ENCODE measurements around the gene DHCR7.

The DHCR7 gene

GRCh38 chr11:71477641-71478527 is 29.7 kb upstream of the DHCR7 start:
- H3K27ac ChIP-seq: no peak overlapping the region
- TF ChIP-seq CTCF (IDR thresholded peaks at IDR 0.05) (no peak), ZFX (IDR thresholded peaks at IDR 0.05; ENCODE audit: borderline replicate concordance) (no peak)

- TF ChIP-seq CTCF (IDR thresholded peaks at IDR 0.05) (no peak), ZFX (IDR thresholded peaks at IDR 0.05; ENCODE audit: borderline replicate concordance) (no peak)
- no peak overlapping the region for H3K27ac ChIP-seq
These were observed 28.9 kb upstream of the DHCR7 start for GRCh38 chr11:71476926-71477640.

- H3K27ac ChIP-seq: no peak overlapping the region
- TF ChIP-seq CTCF (IDR thresholded peaks at IDR 0.05) (no peak), ZFX (IDR thresholded peaks at IDR 0.05; ENCODE audit: borderline replicate concordance) (no peak)
These were observed 27.8 kb upstream of the DHCR7 start for GRCh38 chr11:71476031-71476430.

GRCh38 chr11:71474771-71475483 is 26.7 kb upstream of the DHCR7 start:
- TF ChIP-seq CTCF (IDR thresholded peaks at IDR 0.05) (no peak), ZFX (IDR thresholded peaks at IDR 0.05; ENCODE audit: borderline replicate concordance) (no peak)
- no peak overlapping the region for H3K27ac ChIP-seq

GRCh38 chr11:71474141-71474770 is 26.1 kb upstream of the DHCR7 start:
- no peak for TF ChIP-seq ZFX (IDR thresholded peaks at IDR 0.05; ENCODE audit: borderline replicate concordance)
- TF ChIP-seq CTCF (IDR thresholded peaks at IDR 0.05): no peak
- H3K27ac ChIP-seq: no peak overlapping the region

GRCh38 chr11:71473793-71474080 is 25.5 kb upstream of the DHCR7 start:
- no peak for TF ChIP-seq ZFX (IDR thresholded peaks at IDR 0.05; ENCODE audit: borderline replicate concordance)
- no peak for TF ChIP-seq CTCF (IDR thresholded peaks at IDR 0.05)
- H3K27ac ChIP-seq: no peak overlapping the region

Measured in 22Rv1 (cell line).